ENCODE data around the gene SPAG7.

Gene SPAG7

GRCh38 chr17:4967539-4968485 is at the start of gene SPAG7:
SPAG7 (minus strand) TSS chr17:4967817; CDS start chr17:4967804, 13 bp downstream.
- DNase-seq (ENCODE audit: extremely low spot score, insufficient read length, low read depth) (peak; percentile 87), FAIRE-seq (no peak)

GRCh38 chr17:5014357-5014756 is 46.7 kb upstream of the SPAG7 start:
- DNase-seq (ENCODE audit: extremely low spot score, insufficient read length, low read depth) (no peak), FAIRE-seq (no peak)

GRCh38 chr17:5011928-5012327 is 44.3 kb upstream of the SPAG7 start:
- no peak for DNase-seq (ENCODE audit: extremely low spot score, insufficient read length, low read depth)
- FAIRE-seq: peak; percentile 92

DNA sequence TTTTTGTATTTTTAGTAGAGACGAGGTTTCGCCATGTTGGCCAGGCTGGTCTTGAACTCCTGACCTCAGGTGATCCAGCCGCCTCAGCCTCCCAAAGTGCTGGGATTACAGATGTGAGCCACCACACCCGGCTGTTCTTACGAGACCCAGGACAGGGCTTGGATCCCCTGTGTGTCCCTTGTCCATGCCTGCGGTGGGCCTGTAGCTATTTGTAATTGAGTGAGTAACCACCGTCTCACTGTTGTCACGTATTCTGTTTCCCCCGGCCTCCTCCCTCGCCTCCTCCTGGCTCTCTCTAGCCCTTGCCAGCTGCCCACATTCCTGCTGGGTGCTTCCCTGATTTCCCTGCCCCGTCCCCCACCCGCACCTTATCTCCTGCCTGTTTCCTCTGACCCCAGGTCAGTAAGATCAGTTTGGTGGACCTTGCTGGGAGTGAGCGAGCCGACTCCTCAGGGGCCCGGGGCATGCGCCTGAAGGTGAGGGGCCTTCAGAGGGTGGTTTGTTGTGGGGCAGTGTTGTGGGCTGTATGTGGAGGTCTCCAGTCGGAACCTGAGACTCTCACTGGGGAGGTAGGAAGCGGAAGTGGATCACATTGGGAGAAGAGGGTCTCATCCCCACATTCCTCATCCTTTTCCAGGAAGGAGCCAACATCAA is 35.7 kb upstream of the SPAG7 start:
- FAIRE-seq (no peak), DNase-seq (ENCODE audit: extremely low spot score, insufficient read length, low read depth) (no peak)

- no peak for DNase-seq (ENCODE audit: extremely low spot score, insufficient read length, low read depth)
- FAIRE-seq: no peak
Observed at GRCh38 chr17:5002121-5002788, 34.6 kb upstream of the SPAG7 start.

GRCh38 chr17:5000237-5000639 is 32.6 kb upstream of the SPAG7 start:
- FAIRE-seq (no peak), DNase-seq (ENCODE audit: extremely low spot score, insufficient read length, low read depth) (no peak)

DNA sequence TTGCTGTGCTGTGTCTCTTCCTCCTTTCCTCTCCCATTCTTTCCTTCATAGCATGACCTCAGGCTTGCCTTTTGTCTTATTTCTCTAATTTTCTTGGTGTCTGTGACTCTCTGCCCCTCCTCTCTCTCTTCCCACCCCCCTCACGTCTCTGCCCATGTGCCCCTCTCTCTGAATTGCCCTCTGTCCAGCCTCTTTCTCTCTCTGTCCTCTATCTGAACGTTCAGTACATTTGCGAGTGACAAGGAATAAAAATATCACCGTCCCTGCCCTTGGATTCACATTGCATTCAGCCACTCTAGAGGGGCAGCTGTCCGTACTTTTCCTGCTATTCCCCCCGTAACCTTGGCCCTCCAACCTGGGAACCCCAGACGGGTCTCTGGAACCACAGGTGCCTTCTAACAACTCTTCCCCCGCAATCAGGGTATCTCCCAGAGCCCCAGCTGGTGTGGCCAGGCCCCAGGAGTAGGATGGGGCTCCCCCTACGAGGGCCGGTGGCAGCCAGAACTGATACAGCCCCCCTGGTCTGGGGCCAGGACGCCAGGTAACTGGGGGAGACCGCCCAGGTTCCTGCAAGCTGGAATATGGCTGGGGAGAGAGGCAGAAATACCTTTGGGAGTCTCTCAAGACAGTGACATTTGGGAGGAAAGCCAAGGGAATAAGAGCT is 31.9 kb upstream of the SPAG7 start:
- FAIRE-seq: no peak
- no peak for DNase-seq (ENCODE audit: extremely low spot score, insufficient read length, low read depth)

DNA sequence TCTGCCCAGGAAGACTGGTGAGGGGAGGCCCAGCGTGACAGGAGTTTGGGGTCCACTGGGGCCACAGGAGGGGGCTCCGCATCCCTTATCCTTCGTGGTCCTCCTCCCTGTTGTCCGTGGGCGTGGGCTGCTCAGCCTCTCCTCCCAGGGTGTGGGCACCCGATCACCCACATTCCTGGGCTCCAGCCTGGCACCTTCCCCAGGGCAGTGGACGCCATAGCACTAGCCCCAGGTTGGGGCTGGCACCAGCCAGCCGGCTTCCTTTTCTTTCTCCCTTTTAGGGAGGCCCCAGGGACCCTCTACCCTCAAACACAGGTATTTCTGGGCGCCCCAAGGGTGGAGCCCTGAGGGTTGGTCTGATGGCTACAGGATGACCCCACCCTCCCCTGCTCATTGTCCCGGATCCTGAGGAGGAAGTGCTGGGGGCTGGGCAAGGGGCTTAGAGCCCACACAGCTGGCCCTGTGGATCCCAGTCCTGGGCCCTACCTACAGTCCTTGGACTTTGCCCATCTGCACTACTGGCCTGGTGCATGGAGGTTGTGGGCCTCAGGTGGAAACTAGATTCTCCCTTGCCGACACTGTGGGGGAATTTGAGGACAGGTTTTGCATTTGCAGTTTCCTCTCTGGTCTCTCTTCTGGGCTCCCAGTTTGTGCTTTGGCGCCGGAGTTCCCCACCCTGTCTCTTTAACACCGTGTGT is 31.3 kb upstream of the SPAG7 start:
- FAIRE-seq (peak; percentile 88), DNase-seq (ENCODE audit: extremely low spot score, insufficient read length, low read depth) (no peak)

- FAIRE-seq: peak; percentile 45
Observed at GRCh38 chr17:4998027-4998731, 30.6 kb upstream of the SPAG7 start.

GRCh38 chr17:4997302-4998026 is 29.8 kb upstream of the SPAG7 start, which contains the start of the genes INCA1 and KIF1C:
INCA1 (minus strand) TSS chr17:4997522; CDS start chr17:4994437, 3,085 bp downstream.
KIF1C (plus strand) TSS chr17:4997950; CDS start chr17:5000247, 2,297 bp downstream.
- peak; percentile 99 for DNase-seq (ENCODE audit: extremely low spot score, insufficient read length, low read depth)
- peak; percentile 94 for FAIRE-seq

More at GRCh38 chr17:4998027-4998731, 30.6 kb upstream of the SPAG7 start:
- no peak for DNase-seq (ENCODE audit: extremely low spot score, insufficient read length, low read depth)

- no peak for FAIRE-seq
- no peak for DNase-seq (ENCODE audit: extremely low spot score, insufficient read length, low read depth)
Observed at GRCh38 chr17:4994081-4994595, 26.5 kb upstream of the SPAG7 start.

- FAIRE-seq (peak; percentile 66), DNase-seq (ENCODE audit: extremely low spot score, insufficient read length, low read depth) (no peak)
Observed at GRCh38 chr17:4987767-4988567, 20.4 kb upstream of the SPAG7 start.

GRCh38 chr17:4986951-4987766 is 19.5 kb upstream of the SPAG7 start, which contains the start of gene CAMTA2:
CAMTA2 (minus strand) TSS chr17:4987675; CDS start chr17:4986222, 1,453 bp downstream.
- peak; percentile 77 for DNase-seq (ENCODE audit: extremely low spot score, insufficient read length, low read depth)

DNA sequence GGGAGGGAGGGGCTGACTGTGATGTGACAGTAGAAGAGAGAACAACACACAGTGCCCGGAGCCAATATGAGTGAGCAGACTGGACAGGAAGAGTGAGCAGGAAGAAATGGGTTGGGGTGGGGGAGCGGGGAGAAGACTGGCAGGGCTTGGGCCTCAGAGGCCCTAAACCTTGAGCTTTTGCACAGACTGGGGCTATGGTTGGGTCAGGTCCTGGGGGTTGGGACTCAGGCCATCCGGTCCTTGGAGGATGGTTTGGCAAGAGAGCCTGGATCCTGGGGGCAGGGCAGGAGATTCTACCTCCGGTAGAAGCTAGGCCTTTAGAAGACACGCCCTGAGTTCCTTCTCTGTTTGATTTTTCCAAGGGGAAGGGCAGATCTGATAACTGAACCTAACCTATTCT is 18.8 kb upstream of the SPAG7 start:
- FAIRE-seq (no peak), DNase-seq (ENCODE audit: extremely low spot score, insufficient read length, low read depth) (no peak)

More at GRCh38 chr17:4986951-4987766, 19.5 kb upstream of the SPAG7 start, which contains the start of gene CAMTA2:
- peak; percentile 89 for FAIRE-seq

DNA sequence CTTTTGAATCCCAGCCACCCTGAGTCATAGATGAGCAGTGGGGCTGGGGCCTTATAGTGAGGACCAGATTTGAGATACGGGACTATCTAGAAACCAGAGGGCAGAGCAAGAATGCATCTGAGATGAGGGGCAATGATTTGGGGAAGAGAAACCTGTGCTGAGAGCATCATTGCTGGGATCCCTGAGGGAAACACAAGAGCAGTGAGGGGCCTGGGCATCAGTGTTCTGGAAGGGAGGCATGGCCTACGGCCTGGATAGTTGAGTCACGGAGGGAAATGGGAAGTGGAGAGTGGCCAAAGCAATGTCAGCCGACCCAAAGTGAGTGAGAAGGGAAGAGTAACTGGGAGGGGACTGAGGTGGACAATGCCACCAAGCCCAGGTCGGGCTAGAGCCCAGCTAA is 14.7 kb upstream of the SPAG7 start:
- no peak for DNase-seq (ENCODE audit: extremely low spot score, insufficient read length, low read depth)
- no peak for FAIRE-seq

- FAIRE-seq: peak; percentile 85
- no peak for DNase-seq (ENCODE audit: extremely low spot score, insufficient read length, low read depth)
Observed at GRCh38 chr17:4980644-4981216, 13.1 kb upstream of the SPAG7 start.
